ENCODE results near the gene PALM. TPM values are rescaled to one million over a fixed set of nuclear protein-coding genes. Genes with fewer than 3 reads are reported as not detected.

PALM gene
- total and polyA plus RNA-seq, 5 donors = 30.3 to 84.9 (median 41.5) TPM

DNA sequence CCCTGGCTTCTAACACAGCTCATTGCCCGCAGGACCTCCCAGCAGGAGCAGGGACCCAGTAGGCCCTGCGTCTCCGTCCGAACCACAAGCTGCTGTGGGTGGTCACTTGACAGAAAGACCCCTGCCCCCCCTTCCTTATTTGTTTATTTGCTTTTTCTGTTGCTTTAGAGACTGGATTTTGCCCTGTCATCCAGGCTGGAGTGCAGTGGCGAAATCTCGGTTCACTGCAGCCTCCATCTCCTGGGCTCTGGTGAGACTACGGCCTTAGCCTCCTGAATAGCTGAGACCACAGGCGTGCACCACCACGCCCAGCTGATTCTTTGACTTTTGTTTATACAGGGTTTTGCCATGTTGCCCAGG, 80.9 kb downstream of the PALM start:
- H3K4me3 ChIP-seq (ENCODE audit: low read length) = no peak overlapping the region
- 74% methylated on average over 9 of the region's 9 CpGs for WGBS

DNA sequence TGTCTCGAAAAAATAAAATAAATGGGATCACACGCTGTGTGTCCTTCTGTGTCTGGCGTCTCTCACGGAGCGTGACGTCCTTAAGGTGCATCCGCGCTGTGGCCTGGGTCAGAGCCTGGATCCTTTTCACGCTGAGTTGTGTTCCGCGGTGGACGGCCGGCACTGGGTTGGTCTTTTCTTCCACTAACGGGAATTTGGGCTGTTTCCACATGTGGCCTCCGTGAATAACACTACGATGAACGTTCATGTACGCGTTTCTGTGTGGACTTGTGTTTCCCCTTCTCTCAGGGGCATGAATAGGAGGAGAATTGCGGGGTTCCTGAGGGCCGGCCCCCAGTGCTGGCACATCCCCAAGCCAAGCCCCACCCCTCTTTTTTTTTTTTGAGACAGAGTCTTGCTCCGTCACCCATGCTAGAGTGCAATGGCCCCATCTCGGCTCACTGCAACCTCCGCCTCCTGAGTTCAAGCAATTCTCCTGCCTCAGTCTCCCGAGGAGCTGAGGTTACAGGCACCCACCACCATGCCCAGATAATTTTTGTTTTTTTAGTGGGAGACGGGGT, 82.4 kb downstream of the PALM start:
- peak overlapping the region; percentile 4 for H3K27ac ChIP-seq (ENCODE audit: low read length)
- ATAC-seq (no peak), DNase-seq (no peak)
- intact Hi-C loops (cut with DNase I) = no loop called here
- H3K4me3 ChIP-seq (ENCODE audit: low read length) = no peak overlapping the region
- WGBS = 78% methylated on average over 26 of the region's 26 CpGs
- H3K27me3 ChIP-seq (ENCODE audit: control insufficient read depth, insufficient read depth) = no peaks in the 10 kb centered on the region
- no peaks in the 10 kb centered on the region for H3K9me3 ChIP-seq (ENCODE audit: control insufficient read depth, low read length)
- peaks cover 2% of the 10 kb centered on the region for H3K4me1 ChIP-seq (ENCODE audit: control insufficient read depth, insufficient read depth, low read length)

More for the DNA sequence above, 80.9 kb downstream of the PALM start:
- DNase-seq (no peak), ATAC-seq (peak in 1 of 2 donors; percentile 16)
- Histone ChIP-seq H3K9me3 (ENCODE audit: control insufficient read depth, low read length) (no peaks in the 10 kb centered on the region), H3K4me1 (ENCODE audit: control insufficient read depth, insufficient read depth, low read length) (no peaks in the 10 kb centered on the region), H3K27me3 (ENCODE audit: control insufficient read depth, insufficient read depth) (no peaks in the 10 kb centered on the region), H3K27ac (ENCODE audit: low read length) (peak overlapping the region; percentile 62)
- intact Hi-C loops (cut with DNase I) = no loop called here

DNA sequence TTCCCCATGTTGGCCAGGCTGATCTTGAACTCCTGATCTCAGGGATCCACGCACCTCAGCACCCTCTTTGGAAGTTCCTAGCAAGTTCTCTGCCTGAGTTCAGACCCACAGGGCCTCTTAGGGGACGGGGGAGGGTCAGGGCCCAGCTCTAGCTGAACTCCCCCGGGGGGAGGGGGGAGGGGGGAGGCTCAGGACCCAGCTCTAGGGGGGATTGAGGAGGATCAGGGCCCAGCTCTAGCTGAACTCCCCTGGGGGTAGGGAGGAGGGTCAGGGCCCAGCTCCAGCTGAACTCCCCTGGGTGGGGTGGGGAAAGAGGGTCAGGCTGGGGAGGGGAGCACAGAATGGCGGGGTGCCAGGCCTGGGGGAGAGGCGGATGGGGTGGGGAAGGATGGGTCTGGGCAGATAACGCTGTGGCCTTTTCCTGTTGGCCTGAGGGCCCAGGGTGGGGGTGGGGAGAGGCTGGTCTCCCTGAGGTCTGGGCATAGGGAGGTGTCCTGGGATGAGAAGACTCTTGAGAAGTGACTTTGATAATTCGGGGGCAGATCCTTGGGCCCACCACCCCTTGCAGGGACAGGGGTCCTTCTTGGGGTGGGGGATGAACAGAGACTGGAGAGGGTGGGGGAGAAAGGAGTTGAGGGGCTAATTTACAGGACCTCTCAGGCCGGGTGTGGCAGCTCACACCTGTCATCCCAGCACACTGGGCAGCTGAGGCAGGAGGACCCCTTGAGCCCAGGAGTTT, 83.0 kb downstream of the PALM start:
- H3K27me3 ChIP-seq (ENCODE audit: control insufficient read depth, insufficient read depth) = no peaks in the 10 kb centered on the region
- DNase-seq (peak in 2 of 3 donors; percentile 54 to 80), ATAC-seq (peak in 1 of 2 donors; percentile 56)
- no peak overlapping the region for H3K4me3 ChIP-seq (ENCODE audit: low read length)
- intact Hi-C loops (cut with DNase I) = no loop called here
- peaks cover 3% of the 10 kb centered on the region for H3K4me1 ChIP-seq (ENCODE audit: control insufficient read depth, insufficient read depth, low read length)
- WGBS = 47% methylated on average over 8 of the region's 8 CpGs
- H3K27ac ChIP-seq (ENCODE audit: low read length) = peak overlapping the region; percentile 4
- no peaks in the 10 kb centered on the region for H3K9me3 ChIP-seq (ENCODE audit: control insufficient read depth, low read length)

DNA sequence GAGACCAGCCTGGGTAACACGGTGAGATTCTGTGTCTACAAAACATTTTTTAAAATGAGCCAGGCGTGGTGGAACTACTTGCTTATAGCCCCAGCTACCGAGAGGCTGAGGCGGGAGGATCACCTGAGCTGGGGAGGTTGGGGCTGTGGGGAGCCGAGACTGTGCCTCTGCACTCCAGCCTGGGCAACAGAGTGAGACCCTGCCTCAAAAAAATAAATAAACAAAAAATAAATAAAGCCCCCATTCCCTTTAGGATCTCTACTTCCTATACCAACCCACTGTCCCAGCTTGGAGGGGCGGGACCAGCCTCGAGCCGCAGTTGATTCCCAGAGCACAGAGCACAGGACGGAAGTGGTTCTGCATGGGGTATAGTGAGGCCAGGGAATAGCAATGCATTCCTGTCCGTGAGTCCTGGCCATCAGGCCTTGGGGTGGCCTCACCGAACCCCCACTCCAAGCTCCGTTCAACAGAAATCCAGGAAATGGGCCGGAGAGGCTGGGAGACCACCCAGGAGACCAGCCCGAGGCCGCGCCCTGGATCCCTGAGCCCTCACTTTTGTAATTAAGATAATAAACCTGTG, 83.7 kb downstream of the PALM start:
- DNase-seq (no peak), ATAC-seq (no peak)
- 63% methylated on average over 16 of the region's 16 CpGs for WGBS
- Histone ChIP-seq H3K4me1 (ENCODE audit: control insufficient read depth, insufficient read depth, low read length) (peaks cover 3% of the 10 kb centered on the region), H3K27ac (ENCODE audit: low read length) (peak overlapping the region; percentile 2), H3K27me3 (ENCODE audit: control insufficient read depth, insufficient read depth) (no peaks in the 10 kb centered on the region), H3K9me3 (ENCODE audit: control insufficient read depth, low read length) (no peaks in the 10 kb centered on the region), H3K4me3 (ENCODE audit: low read length) (no peak overlapping the region)
- intact Hi-C loops (cut with DNase I) = no loop called here

DNA sequence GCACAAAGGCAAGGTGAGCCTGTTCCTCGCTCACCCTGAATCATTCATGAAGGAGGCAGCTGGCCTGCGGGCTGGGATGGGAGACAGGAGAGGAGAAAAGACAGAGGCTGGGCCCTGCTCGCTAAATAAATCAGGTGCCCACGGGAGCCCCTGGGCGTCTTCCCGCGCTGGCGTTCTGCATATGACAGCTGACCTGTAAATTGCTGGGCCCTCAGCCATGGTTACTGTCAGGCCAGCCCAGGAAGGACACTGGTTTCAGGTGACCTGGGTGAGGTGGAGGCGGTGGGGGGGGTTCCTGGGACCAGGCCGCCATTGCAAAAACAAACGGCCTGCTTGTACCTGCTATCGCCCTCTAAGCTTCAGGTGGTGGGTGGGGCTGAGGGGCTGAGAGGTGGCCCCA, 85.1 kb downstream of the PALM start:
- no peaks in the 10 kb centered on the region for H3K27me3 ChIP-seq (ENCODE audit: control insufficient read depth, insufficient read depth)
- no peak overlapping the region for H3K4me3 ChIP-seq (ENCODE audit: low read length)
- 94% methylated on average over 12 of the region's 12 CpGs for WGBS
- peaks cover 3% of the 10 kb centered on the region for H3K4me1 ChIP-seq (ENCODE audit: control insufficient read depth, insufficient read depth, low read length)
- intact Hi-C loops (cut with DNase I) = no loop called here
- ATAC-seq (no peak), DNase-seq (peak in 1 of 3 donors; percentile 61)
- H3K9me3 ChIP-seq (ENCODE audit: control insufficient read depth, low read length) = no peaks in the 10 kb centered on the region
- H3K27ac ChIP-seq (ENCODE audit: low read length) = no peak overlapping the region

DNA sequence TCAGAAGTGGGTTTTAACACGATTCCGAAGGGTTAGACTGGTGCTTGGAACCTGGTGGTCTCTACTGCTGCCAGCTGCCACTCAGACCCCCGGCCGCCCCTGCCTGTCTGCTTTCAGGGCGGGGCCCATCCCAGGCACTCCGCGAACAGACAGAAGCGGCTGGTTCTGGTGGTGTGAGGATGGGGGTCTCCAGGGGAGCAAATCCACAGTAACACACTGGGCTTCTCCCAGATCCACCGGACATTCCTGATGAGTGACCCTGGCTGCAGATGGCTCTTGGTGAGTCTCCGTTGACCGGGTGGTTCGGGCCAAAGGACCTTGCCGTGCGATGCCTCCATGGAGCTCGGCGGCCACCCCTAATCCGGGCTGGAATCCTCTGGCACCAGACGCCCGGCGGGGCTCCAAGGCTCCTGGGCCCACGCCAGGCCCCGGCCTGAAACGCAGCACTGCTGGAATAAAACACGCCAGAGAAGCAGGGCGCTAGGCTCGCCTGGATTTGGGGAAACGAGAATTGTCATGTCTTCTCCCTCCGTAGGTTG, 86.4 kb downstream of the PALM start:
- peaks cover 7% of the 10 kb centered on the region for H3K4me1 ChIP-seq (ENCODE audit: control insufficient read depth, insufficient read depth, low read length)
- H3K27me3 ChIP-seq (ENCODE audit: control insufficient read depth, insufficient read depth) = no peaks in the 10 kb centered on the region
- DNase-seq (peak; percentile 71 to 90 (median 88)), ATAC-seq (no peak)
- no peak overlapping the region for H3K4me3 ChIP-seq (ENCODE audit: low read length)
- intact Hi-C loops (cut with DNase I) = no loop called here
- WGBS = 71% methylated on average over 28 of the region's 28 CpGs
- H3K9me3 ChIP-seq (ENCODE audit: control insufficient read depth, low read length) = no peaks in the 10 kb centered on the region
- H3K27ac ChIP-seq (ENCODE audit: low read length) = no peak overlapping the region

DNA sequence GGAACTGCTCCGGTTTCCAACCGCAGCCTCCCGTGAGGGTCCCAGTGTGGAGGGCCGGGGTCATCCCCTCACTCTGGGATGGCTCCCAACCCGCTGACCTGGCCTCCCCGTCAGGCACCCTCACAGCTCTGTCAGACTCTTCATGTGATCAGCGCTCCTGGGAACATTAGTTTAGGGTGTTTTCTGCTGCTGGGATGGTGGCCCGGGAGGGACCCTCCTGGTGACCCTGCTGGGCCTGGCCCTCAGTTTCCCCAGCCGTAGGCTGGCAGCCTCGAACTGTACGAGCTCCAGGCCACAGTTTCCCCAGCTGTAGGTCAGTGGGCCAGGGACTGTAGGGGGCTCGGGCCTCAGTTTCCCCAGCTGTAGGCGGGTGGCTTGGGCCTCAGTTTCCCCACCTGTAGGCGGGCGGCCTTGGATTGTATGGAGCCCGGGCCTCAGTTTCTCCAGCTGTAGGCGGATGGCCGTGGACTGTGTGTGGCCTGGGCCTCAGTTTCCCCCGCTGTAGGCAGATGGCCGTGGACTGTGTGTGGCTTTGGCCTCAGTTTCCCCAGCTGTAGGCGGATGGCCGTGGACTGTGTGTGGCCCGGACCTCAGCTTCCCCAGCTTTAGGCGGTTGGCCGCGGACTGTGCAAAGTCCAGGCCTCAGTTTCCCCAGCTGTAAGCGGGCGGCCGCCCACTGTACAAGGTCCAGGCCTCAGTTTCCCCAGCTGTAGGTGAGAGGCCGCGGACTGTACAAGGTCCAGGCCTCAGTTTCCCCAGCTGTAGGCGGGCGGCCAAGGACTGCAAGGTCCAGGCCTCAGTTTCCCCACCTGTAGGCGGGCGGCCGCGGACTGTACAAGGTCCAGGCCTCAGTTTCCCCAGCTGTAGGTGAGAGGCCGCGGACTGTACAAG, 87.2 kb downstream of the PALM start:
- Histone ChIP-seq H3K4me3 (ENCODE audit: low read length) (peak overlapping the region; percentile 61), H3K27ac (ENCODE audit: low read length) (no peak overlapping the region), H3K27me3 (ENCODE audit: control insufficient read depth, insufficient read depth) (no peaks in the 10 kb centered on the region), H3K9me3 (ENCODE audit: control insufficient read depth, low read length) (no peaks in the 10 kb centered on the region), H3K4me1 (ENCODE audit: control insufficient read depth, insufficient read depth, low read length) (peaks cover 11% of the 10 kb centered on the region)
- peak; percentile 40 to 73 (median 70) for DNase-seq
- WGBS = 79% methylated on average over 39 of the region's 39 CpGs
- intact Hi-C loops (cut with DNase I) = no loop called here
- no peak for ATAC-seq

DNA sequence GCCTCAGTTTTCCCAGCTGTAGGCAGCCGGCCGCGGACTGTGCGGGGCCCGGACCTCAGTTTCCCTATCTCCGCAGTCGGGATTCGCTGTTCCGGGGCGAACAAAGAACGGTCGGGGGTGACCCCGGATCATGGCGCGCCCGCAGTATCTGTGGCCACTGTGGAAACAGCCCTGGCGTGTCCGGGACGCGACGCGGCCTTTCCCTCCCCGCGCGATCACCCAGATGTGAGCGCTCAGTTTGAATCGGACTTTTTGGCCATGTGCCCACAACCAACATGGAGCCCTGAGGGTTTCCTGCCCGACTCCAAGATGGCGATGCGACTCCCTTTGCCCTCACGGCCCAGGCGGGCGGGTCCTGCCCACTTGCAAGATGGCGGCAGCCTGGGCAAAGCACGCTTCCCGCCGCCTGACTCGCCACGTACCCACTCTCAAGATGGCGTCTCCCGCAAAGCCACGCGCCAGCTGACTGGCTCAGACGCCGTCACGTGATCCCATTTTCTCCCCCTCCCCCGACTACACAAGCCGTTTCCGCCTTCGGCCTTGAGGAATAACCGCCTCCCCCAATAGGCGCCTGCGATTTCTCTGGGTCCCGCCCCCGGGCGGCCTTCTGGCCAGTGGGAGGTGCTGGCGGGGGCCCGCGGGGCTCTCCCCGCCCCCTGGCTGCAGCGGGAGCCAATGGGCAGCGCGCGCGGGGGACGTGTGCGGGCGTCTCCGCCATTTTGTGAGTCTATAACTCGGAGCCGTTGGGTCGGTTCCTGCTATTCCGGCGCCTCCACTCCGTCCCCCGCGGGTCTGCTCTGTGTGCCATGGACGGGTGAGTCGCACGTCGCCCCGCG, 88.2 kb downstream of the PALM start, which contains the start of gene PTBP1:
PTBP1 (plus strand) TSS at position 761 of the 836 bp plus-strand sequence; CDS start at position 807, 46 bp downstream.
- H3K4me3 ChIP-seq (ENCODE audit: low read length) = peak within 1 kb of the TSS; percentile 99
- ATAC-seq (peak; percentile 90 to 93), DNase-seq (peak; percentile 100)
- peak within 1 kb of the TSS; percentile 82 for H3K27ac ChIP-seq (ENCODE audit: low read length)
- WGBS = 1% methylated on average over 83 of the region's 83 CpGs
- peaks cover 19% of the 10 kb centered on the region for H3K4me1 ChIP-seq (ENCODE audit: control insufficient read depth, insufficient read depth, low read length)
- intact Hi-C loops (cut with DNase I) = no loop called here
- H3K9me3 ChIP-seq (ENCODE audit: control insufficient read depth, low read length) = no peaks in the 10 kb centered on the region
- H3K27me3 ChIP-seq (ENCODE audit: control insufficient read depth, insufficient read depth) = no peaks in the 10 kb centered on the region
